ENCODE results near the gene ZMIZ2. TPM values are rescaled to one million over a fixed set of nuclear protein-coding genes. Genes with fewer than 3 reads are reported as not detected.

ZMIZ2 gene
- total and polyA plus RNA-seq, 2 donors (not counting 1 experiment from before 2014, with no cell fraction given): 254 to 442 TPM

DNA sequence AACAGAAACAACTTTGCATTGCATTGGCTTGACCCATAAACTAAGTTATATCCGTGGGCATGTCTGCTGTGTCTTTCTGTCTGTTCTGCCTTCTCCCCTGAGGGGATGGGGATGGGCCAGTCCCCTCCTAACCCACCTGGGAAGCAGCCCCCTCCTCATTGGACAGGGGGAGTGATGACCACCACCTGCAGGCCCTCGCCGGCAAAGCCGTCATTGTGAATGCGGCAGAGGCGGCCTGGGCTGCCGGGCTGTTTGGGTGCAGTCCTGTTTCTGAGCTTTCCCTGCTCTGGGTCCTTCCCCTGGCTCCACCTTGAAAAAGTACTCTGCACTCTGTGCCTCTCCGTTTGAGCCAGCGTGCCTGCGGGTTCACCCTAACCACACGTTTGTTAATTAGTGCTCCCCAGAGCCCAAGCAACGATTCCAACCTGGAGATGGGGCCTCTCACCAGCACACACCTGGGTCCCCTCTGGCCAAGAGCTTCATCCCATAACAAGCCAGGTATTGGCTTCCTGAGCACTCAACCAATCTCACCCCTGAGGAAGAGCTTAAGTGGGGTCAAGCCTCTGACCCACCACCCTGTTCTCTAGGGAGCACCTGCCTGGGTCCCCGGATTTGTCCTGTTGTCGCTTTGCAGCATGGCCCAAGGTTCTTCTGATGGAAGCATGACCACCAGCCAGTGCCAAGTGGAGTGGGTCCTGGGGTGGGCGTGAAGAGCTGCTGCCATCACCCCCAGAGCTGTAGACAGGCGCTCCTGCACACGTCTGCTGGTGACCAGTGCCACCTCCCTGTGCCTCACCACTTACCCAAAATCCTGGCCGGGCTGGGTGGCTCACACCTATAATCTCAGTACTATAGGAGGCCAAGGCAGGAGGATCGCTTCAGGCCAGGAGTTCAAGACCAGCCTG, 39.4 kb upstream of the ZMIZ2 start:
- Histone ChIP-seq H3K9ac (ENCODE audit: low read length) (no peak overlapping the region), H3K9me3 (ENCODE audit: control extremely low read depth in 1 of 3, control insufficient read depth in 2 of 3, insufficient read depth in 1 of 3, low read length in 2 of 3) (no peaks in the 10 kb centered on the region), H3K4me2 (replicated peaks; ENCODE audit: low read depth, low read length, poor library complexity, severe bottlenecking) (no peak overlapping the region), H3K36me3 (replicated peaks in 1 of 2; ENCODE audit: control extremely low read depth in 1 of 2, control insufficient read depth in 1 of 2, extremely low read depth in 1 of 2, insufficient read depth in 2 of 2, low read length in 1 of 2) (peaks cover 0 to 26% of the 10 kb centered on the region in 2 experiments), H3K79me2 (ENCODE audit: control insufficient read depth, insufficient read depth, low read length) (no peaks in the 10 kb centered on the region), H3K27me3 (replicated peaks in 1 of 4; ENCODE audit: control extremely low read depth in 1 of 4, control insufficient read depth in 3 of 4, insufficient read depth in 4 of 4, low read length in 3 of 4) (no peaks in the 10 kb centered on the region), H3K4me1 (ENCODE audit: control insufficient read depth in 2 of 2, insufficient read depth in 2 of 2, low read length in 2 of 2) (no peaks in the 10 kb centered on the region), H2AFZ (ENCODE audit: insufficient read depth, low read depth, low read length, poor library complexity, severe bottlenecking) (no peak overlapping the region), H3K4me3 (ENCODE audit: control extremely low read depth in 1 of 5, extremely low read depth in 1 of 5, insufficient read depth in 1 of 5, low read depth in 2 of 5, low read length in 4 of 5) (no peak overlapping the region), H4K20me1 (ENCODE audit: control insufficient read depth, insufficient read depth, low read length, poor library complexity, severe bottlenecking) (no peaks in the 10 kb centered on the region), H3K27ac (ENCODE audit: low read length in 2 of 2) (no peak overlapping the region)
- Mint-ChIP-seq H3K4me3 (no peak overlapping the region), H3K27me3 (no peaks in the 10 kb centered on the region), H3K27ac (peak overlapping the region; percentile 78), H3K9me3 (ENCODE audit: insufficient read depth) (no peaks in the 10 kb centered on the region), H3K4me1 (no peaks in the 10 kb centered on the region)
- POLR2A ChIA-PET: no interaction called here
- CTCF ChIA-PET: no interaction called here
- WGBS (ENCODE audit: insufficient coverage): 90% methylated on average over 19 of the region's 19 CpGs
- ATAC-seq (ENCODE audit: low read depth) (no peak), DNase-seq (no peak)
- intact Hi-C loops (cut with micrococcal nuclease): no loop called here
- TF ChIP-seq, protein P1, sequence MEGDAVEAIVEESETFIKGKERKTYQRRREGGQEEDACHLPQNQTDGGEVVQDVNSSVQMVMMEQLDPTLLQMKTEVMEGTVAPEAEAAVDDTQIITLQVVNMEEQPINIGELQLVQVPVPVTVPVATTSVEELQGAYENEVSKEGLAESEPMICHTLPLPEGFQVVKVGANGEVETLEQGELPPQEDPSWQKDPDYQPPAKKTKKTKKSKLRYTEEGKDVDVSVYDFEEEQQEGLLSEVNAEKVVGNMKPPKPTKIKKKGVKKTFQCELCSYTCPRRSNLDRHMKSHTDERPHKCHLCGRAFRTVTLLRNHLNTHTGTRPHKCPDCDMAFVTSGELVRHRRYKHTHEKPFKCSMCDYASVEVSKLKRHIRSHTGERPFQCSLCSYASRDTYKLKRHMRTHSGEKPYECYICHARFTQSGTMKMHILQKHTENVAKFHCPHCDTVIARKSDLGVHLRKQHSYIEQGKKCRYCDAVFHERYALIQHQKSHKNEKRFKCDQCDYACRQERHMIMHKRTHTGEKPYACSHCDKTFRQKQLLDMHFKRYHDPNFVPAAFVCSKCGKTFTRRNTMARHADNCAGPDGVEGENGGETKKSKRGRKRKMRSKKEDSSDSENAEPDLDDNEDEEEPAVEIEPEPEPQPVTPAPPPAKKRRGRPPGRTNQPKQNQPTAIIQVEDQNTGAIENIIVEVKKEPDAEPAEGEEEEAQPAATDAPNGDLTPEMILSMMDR (IDR thresholded peaks at IDR 0.05): no peak
- no peak for TF ChIP-seq EZH2 (IDR thresholded peaks at IDR 0.05; ENCODE audit: borderline replicate concordance, insufficient read depth, low read depth, low read length, poor library complexity, severe bottlenecking)

DNA sequence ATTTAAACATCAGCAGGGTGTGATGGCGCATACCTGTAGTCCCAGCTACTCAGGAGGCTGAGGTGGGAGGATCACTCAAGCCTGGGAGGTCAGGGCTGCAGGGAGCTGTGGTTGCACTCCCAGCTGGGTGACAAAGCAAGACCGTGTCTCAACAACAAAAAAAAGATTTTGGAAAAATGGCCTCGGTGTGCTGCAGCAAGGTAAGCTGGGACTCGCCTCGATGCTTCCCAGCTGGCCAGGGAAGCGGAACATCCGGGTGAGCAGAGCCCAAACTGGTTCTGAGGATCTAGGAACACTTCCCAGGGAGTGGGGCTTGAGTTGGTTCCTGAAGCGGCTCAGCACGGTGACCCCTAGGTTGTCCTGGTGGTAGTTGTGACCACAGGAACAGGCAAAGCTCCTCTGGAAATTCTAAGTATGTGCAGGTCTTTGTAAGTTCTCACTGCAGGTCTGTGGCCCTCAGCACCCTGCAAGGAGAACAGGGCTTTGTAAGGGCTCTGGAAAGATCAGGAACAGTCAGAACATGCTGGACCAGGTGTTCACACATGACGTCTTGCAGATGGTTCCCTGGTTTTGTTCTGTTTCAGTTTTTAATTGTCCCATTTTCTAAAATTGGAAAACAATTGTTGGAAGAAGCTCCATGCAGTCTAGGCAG, 38.6 kb upstream of the ZMIZ2 start:
- H3K27ac Mint-ChIP-seq: no peak overlapping the region
- Histone ChIP-seq H3K36me3 (replicated peaks in 1 of 2; ENCODE audit: control extremely low read depth in 1 of 2, control insufficient read depth in 1 of 2, extremely low read depth in 1 of 2, insufficient read depth in 2 of 2, low read length in 1 of 2) (peaks cover 0 to 26% of the 10 kb centered on the region in 2 experiments), H3K9ac (ENCODE audit: low read length) (no peak overlapping the region), H2AFZ (ENCODE audit: insufficient read depth, low read depth, low read length, poor library complexity, severe bottlenecking) (no peak overlapping the region), H3K27me3 (replicated peaks in 1 of 4; ENCODE audit: control extremely low read depth in 1 of 4, control insufficient read depth in 3 of 4, insufficient read depth in 4 of 4, low read length in 3 of 4) (no peaks in the 10 kb centered on the region), H3K27ac (ENCODE audit: low read length in 2 of 2) (no peak overlapping the region), H3K4me1 (ENCODE audit: control insufficient read depth in 2 of 2, insufficient read depth in 2 of 2, low read length in 2 of 2) (no peaks in the 10 kb centered on the region), H3K79me2 (ENCODE audit: control insufficient read depth, insufficient read depth, low read length) (no peaks in the 10 kb centered on the region), H3K4me3 (ENCODE audit: control extremely low read depth in 1 of 5, extremely low read depth in 1 of 5, insufficient read depth in 1 of 5, low read depth in 2 of 5, low read length in 4 of 5) (no peak overlapping the region), H3K4me2 (replicated peaks; ENCODE audit: low read depth, low read length, poor library complexity, severe bottlenecking) (no peak overlapping the region), H4K20me1 (ENCODE audit: control insufficient read depth, insufficient read depth, low read length, poor library complexity, severe bottlenecking) (no peaks in the 10 kb centered on the region), H3K9me3 (ENCODE audit: control extremely low read depth in 1 of 3, control insufficient read depth in 2 of 3, insufficient read depth in 1 of 3, low read length in 2 of 3) (no peaks in the 10 kb centered on the region)
- POLR2A ChIA-PET: no interaction called here
- no peaks in the 10 kb centered on the region for H3K4me1 Mint-ChIP-seq
- intact Hi-C loops (cut with micrococcal nuclease): no loop called here
- no peaks in the 10 kb centered on the region for H3K27me3 Mint-ChIP-seq
- DNase-seq: no peak
- 97% methylated on average over 10 of the region's 10 CpGs for WGBS (ENCODE audit: insufficient coverage)
- CTCF ChIA-PET: no interaction called here
- ATAC-seq (ENCODE audit: low read depth): no peak
- H3K4me3 Mint-ChIP-seq: no peak overlapping the region
- no peaks in the 10 kb centered on the region for H3K9me3 Mint-ChIP-seq (ENCODE audit: insufficient read depth)
- TF ChIP-seq EZH2 (IDR thresholded peaks at IDR 0.05; ENCODE audit: borderline replicate concordance, insufficient read depth, low read depth, low read length, poor library complexity, severe bottlenecking): no peak
- TF ChIP-seq, protein P1 (IDR thresholded peaks at IDR 0.05): no peak
